ENCODE measurements around the gene FILIP1L. TPM values are rescaled to one million over a fixed set of nuclear protein-coding genes. Genes with fewer than 3 reads are reported as not detected.

Gene FILIP1L
- polyA plus RNA-seq, 3 donors: 0.13 to 0.40 (median 0.25) TPM

- no peaks in the 10 kb centered on the region for H3K79me2 ChIP-seq (ENCODE audit: insufficient read depth, low read length)
- no peaks in the 10 kb centered on the region for H3K27me3 ChIP-seq (ENCODE audit: control insufficient read depth in 2 of 2, insufficient read depth in 2 of 2, low read length in 2 of 2)
- H3K9me3 ChIP-seq (replicated peaks in 1 of 2; ENCODE audit: control insufficient read depth in 1 of 2, insufficient read depth in 1 of 2, low read length in 2 of 2): no peaks in the 10 kb centered on the region
- TF ChIP-seq, protein P1, sequence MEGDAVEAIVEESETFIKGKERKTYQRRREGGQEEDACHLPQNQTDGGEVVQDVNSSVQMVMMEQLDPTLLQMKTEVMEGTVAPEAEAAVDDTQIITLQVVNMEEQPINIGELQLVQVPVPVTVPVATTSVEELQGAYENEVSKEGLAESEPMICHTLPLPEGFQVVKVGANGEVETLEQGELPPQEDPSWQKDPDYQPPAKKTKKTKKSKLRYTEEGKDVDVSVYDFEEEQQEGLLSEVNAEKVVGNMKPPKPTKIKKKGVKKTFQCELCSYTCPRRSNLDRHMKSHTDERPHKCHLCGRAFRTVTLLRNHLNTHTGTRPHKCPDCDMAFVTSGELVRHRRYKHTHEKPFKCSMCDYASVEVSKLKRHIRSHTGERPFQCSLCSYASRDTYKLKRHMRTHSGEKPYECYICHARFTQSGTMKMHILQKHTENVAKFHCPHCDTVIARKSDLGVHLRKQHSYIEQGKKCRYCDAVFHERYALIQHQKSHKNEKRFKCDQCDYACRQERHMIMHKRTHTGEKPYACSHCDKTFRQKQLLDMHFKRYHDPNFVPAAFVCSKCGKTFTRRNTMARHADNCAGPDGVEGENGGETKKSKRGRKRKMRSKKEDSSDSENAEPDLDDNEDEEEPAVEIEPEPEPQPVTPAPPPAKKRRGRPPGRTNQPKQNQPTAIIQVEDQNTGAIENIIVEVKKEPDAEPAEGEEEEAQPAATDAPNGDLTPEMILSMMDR (IDR thresholded peaks at IDR 0.05): no peak
- intact Hi-C loops (cut with micrococcal nuclease): loop anchor here in 1 of 2 donors (10.0 kb wide), 1 partner anchor 150 kb away; no protein-coding TSS in a partner anchor
- no peaks in the 10 kb centered on the region for H3K36me3 ChIP-seq (replicated peaks in 1 of 2; ENCODE audit: control insufficient read depth in 1 of 2, insufficient read depth in 2 of 2, low read length in 2 of 2)
- no peak overlapping the region for H2AFZ ChIP-seq (ENCODE audit: insufficient read depth, low read depth, low read length, poor library complexity, severe bottlenecking)
- no peaks in the 10 kb centered on the region for H4K20me1 ChIP-seq (ENCODE audit: insufficient read depth, low read length)
- peak overlapping the region in 1 of 2 donors; percentile 67 for H3K27ac ChIP-seq (ENCODE audit: low read depth in 1 of 2, low read length in 2 of 2)
- H3K9ac ChIP-seq (ENCODE audit: insufficient read depth, low read length, poor library complexity, severe bottlenecking): no peak overlapping the region
- DNase-seq: peak; percentile 71 to 89 (median 81)
- no peaks in the 10 kb centered on the region for H3K9me3 Mint-ChIP-seq
- peak overlapping the region in 1 of 3 experiments; percentile 20 for H3K4me3 ChIP-seq (replicated peaks in 1 of 3; ENCODE audit: low read depth in 2 of 3, low read length in 3 of 3)
- peaks cover 56% of the 10 kb centered on the region for H3K4me1 Mint-ChIP-seq
- H3K36me3 Mint-ChIP-seq: no peaks in the 10 kb centered on the region
- no peak overlapping the region for H3K4me2 ChIP-seq (replicated peaks; ENCODE audit: extremely low read depth, low read length, poor library complexity, severe bottlenecking)
- no peak overlapping the region for H3K4me3 Mint-ChIP-seq
- peaks cover 0 to 3% (median 0%) of the 10 kb centered on the region in 3 donors for H3K27me3 Mint-ChIP-seq (ENCODE audit: low read depth in 3 of 3)
- H3K27ac Mint-ChIP-seq: peak overlapping the region in 6 of 7 donors; percentile 47 to 82 (median 66)
- H3K4me1 ChIP-seq (ENCODE audit: control insufficient read depth in 1 of 2, insufficient read depth in 2 of 2, low read length in 2 of 2): peaks cover 54 to 58% of the 10 kb centered on the region in 2 donors
Measured at GRCh38 chr3:100044369-100044768, 69.9 kb downstream of the FILIP1L start.

DNA sequence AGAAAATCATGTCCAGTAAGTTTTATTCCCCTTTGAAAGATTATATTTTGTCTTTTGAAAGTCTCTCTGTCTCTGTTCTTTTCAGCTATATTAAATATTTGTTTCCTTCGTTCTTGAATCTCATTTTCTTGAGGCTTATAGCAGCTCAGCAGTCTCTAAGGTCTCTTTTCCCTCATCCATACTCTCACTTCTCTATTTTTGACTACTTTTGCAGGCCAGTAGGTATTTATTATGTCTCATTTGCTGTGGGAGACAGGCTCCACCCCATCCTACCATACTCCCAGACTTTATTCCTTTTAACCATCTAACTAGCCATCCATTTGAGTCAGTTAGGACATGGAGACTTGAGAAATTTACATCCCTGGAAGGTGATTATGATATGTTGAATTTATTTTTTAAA is 71.0 kb downstream of the FILIP1L start:
- peak in 2 of 3 donors; percentile 8 to 11 for DNase-seq
- no peak overlapping the region for H3K4me3 ChIP-seq (replicated peaks in 1 of 3; ENCODE audit: low read depth in 2 of 3, low read length in 3 of 3)
- H3K4me1 Mint-ChIP-seq: peaks cover 54% of the 10 kb centered on the region
- no peak overlapping the region for H3K4me2 ChIP-seq (replicated peaks; ENCODE audit: extremely low read depth, low read length, poor library complexity, severe bottlenecking)
- H4K20me1 ChIP-seq (ENCODE audit: insufficient read depth, low read length): no peaks in the 10 kb centered on the region
- no peaks in the 10 kb centered on the region for H3K79me2 ChIP-seq (ENCODE audit: insufficient read depth, low read length)
- no peaks in the 10 kb centered on the region for H3K27me3 ChIP-seq (ENCODE audit: control insufficient read depth in 2 of 2, insufficient read depth in 2 of 2, low read length in 2 of 2)
- H3K27ac Mint-ChIP-seq: no peak overlapping the region
- peaks cover 0 to 3% (median 0%) of the 10 kb centered on the region in 3 donors for H3K27me3 Mint-ChIP-seq (ENCODE audit: low read depth in 3 of 3)
- no peak overlapping the region for H3K9ac ChIP-seq (ENCODE audit: insufficient read depth, low read length, poor library complexity, severe bottlenecking)
- no peak overlapping the region for H2AFZ ChIP-seq (ENCODE audit: insufficient read depth, low read depth, low read length, poor library complexity, severe bottlenecking)
- H3K9me3 Mint-ChIP-seq: no peaks in the 10 kb centered on the region
- no peak overlapping the region for H3K27ac ChIP-seq (ENCODE audit: low read depth in 1 of 2, low read length in 2 of 2)
- H3K36me3 Mint-ChIP-seq: no peaks in the 10 kb centered on the region
- H3K4me1 ChIP-seq (ENCODE audit: control insufficient read depth in 1 of 2, insufficient read depth in 2 of 2, low read length in 2 of 2): peaks cover 50 to 55% of the 10 kb centered on the region in 2 donors
- TF ChIP-seq, protein P1 (IDR thresholded peaks at IDR 0.05): no peak
- no peaks in the 10 kb centered on the region for H3K9me3 ChIP-seq (replicated peaks in 1 of 2; ENCODE audit: control insufficient read depth in 1 of 2, insufficient read depth in 1 of 2, low read length in 2 of 2)
- H3K36me3 ChIP-seq (replicated peaks in 1 of 2; ENCODE audit: control insufficient read depth in 1 of 2, insufficient read depth in 2 of 2, low read length in 2 of 2): no peaks in the 10 kb centered on the region
- intact Hi-C loops (cut with micrococcal nuclease): loop anchor here in 1 of 2 donors (10.0 kb wide), 1 partner anchor 148 kb away; no protein-coding TSS in a partner anchor
- no peak overlapping the region for H3K4me3 Mint-ChIP-seq
- WGBS (ENCODE audit: insufficient coverage): no CpG with 5 or more reads among the region's 1 CpG

All from CD14-positive monocyte (primary cell).